ENCODE results near the gene SART1.
"Not testable (repeated sequence)": the region's sequence is repeated elsewhere in the genome, so short reads cannot be mapped to it uniquely, and the experiment has no call there.

SART1 gene

GRCh38 chr11:65937766-65938165 is 23.8 kb upstream of the SART1 start:
- no peak for DNase-seq

- DNase-seq: no peak
Observed at GRCh38 chr11:65941720-65942310, 19.7 kb upstream of the SART1 start.

- DNase-seq: no peak
Observed at GRCh38 chr11:65942531-65942930, 19.0 kb upstream of the SART1 start.

GRCh38 chr11:65944191-65944590 is 17.3 kb upstream of the SART1 start:
- DNase-seq: no peak

- DNase-seq: no peak
Observed at GRCh38 chr11:65944767-65945166, 16.8 kb upstream of the SART1 start.

- DNase-seq: no peak
Observed at GRCh38 chr11:65945430-65945911, 16.1 kb upstream of the SART1 start, which contains the start of gene TSGA10IP. Gene TSGA10IP, plus strand, starts transcription at chr11:65945480. Its CDS starts 196 bp downstream, at chr11:65945676.

GRCh38 chr11:65945941-65946558 is 15.5 kb upstream of the SART1 start:
- DNase-seq: no peak

GRCh38 chr11:65946655-65947054 is 14.9 kb upstream of the SART1 start:
- no peak for DNase-seq

- DNase-seq: no peak
Observed at GRCh38 chr11:65947133-65947532, 14.4 kb upstream of the SART1 start.

- DNase-seq: no peak
Observed at GRCh38 chr11:65947603-65948125, 13.9 kb upstream of the SART1 start.

GRCh38 chr11:65950711-65951110 is 10.8 kb upstream of the SART1 start:
- DNase-seq: not testable (repeated sequence)

- DNase-seq: not testable (repeated sequence)
Observed at GRCh38 chr11:65951641-65952040, 9.9 kb upstream of the SART1 start.

- no peak for DNase-seq
Observed at GRCh38 chr11:65952052-65952521, 9.4 kb upstream of the SART1 start.

- DNase-seq: no peak
Observed at GRCh38 chr11:65953471-65953870, 8.1 kb upstream of the SART1 start.

GRCh38 chr11:65954771-65955170 is 6.8 kb upstream of the SART1 start:
- DNase-seq: no peak

GRCh38 chr11:65958291-65958690 is 3.2 kb upstream of the SART1 start:
- no peak for DNase-seq

- DNase-seq: no peak
Observed at GRCh38 chr11:65958774-65959420, 2.6 kb upstream of the SART1 start.

GRCh38 chr11:65960824-65961266 is 689 bp upstream of the SART1 start:
- no peak for DNase-seq

- no peak for DNase-seq
Observed at GRCh38 chr11:65962141-65962564, 619 bp downstream of the SART1 start.

GRCh38 chr11:65964906-65965305 is 3.4 kb downstream of the SART1 start:
- DNase-seq: no peak

- no peak for DNase-seq
Observed at GRCh38 chr11:65965986-65966762, 4.6 kb downstream of the SART1 start.

GRCh38 chr11:65967329-65967934 is 5.9 kb downstream of the SART1 start:
- no peak for DNase-seq

All from stimulated activated CD4-positive, alpha-beta T cell treated with anti-CD3 and anti-CD28 coated beads, Interleukin-2, amount 100 ng/mL, for 48 hours (primary cell).